HG03196 (cell line): Measurements from ENCODE around the gene RPS4Y2.
A peak's percentile ranks its signal among the peaks of the same experiment; 100 is the strongest.

ENCODE experiments used
- ATAC-seq: cut with Tn5 transposase; IDR thresholded peaks from one replicate; pipeline ENCODE4 v1.9.1; 2021; ENCODE audit not compliant: unreplicated experiment

RPS4Y2 gene

GRCh38 chrY:20755808-20756207 is at the start of gene RPS4Y2:
Gene RPS4Y2, plus strand, starts transcription at chrY:20756108. Its CDS starts 56 bp downstream, at chrY:20756164.
- ATAC-seq = no peak

- peak; percentile 78 for ATAC-seq
Observed at GRCh38 chrY:20714391-20714790, 41.5 kb upstream of the RPS4Y2 start.

- peak; percentile 51 for ATAC-seq
Observed at GRCh38 chrY:20726184-20726907, 29.6 kb upstream of the RPS4Y2 start.

- ATAC-seq = peak; percentile 86
Observed at GRCh38 chrY:20735200-20735599, 20.7 kb upstream of the RPS4Y2 start.

GRCh38 chrY:20739806-20740205 is 16.1 kb upstream of the RPS4Y2 start:
- no peak for ATAC-seq

GRCh38 chrY:20740609-20741008 is 15.3 kb upstream of the RPS4Y2 start:
- no peak for ATAC-seq

- ATAC-seq = no peak
Observed at GRCh38 chrY:20745060-20745459, 10.8 kb upstream of the RPS4Y2 start.

- no peak for ATAC-seq
Observed at GRCh38 chrY:20746919-20747318, 9.0 kb upstream of the RPS4Y2 start.

GRCh38 chrY:20763869-20764268 is 8.0 kb downstream of the RPS4Y2 start:
- ATAC-seq = no peak

- ATAC-seq = no peak
Observed at GRCh38 chrY:20765117-20765516, 9.2 kb downstream of the RPS4Y2 start.

GRCh38 chrY:20770755-20771154 is 14.8 kb downstream of the RPS4Y2 start:
- no peak for ATAC-seq

- ATAC-seq = no peak
Observed at GRCh38 chrY:20776104-20776503, 20.2 kb downstream of the RPS4Y2 start.

- no peak for ATAC-seq
Observed at GRCh38 chrY:20780104-20780654, 24.3 kb downstream of the RPS4Y2 start.

- ATAC-seq = no peak
Observed at GRCh38 chrY:20780776-20781175, 24.9 kb downstream of the RPS4Y2 start.

- no peak for ATAC-seq
Observed at GRCh38 chrY:20781408-20781807, 25.5 kb downstream of the RPS4Y2 start.

- no peak for ATAC-seq
Observed at GRCh38 chrY:20784965-20785364, 29.1 kb downstream of the RPS4Y2 start.

- ATAC-seq = peak; percentile 95
Observed at GRCh38 chrY:20787076-20787475, 31.2 kb downstream of the RPS4Y2 start.

GRCh38 chrY:20798351-20799049 is 42.6 kb downstream of the RPS4Y2 start:
- peak; percentile 91 for ATAC-seq

GRCh38 chrY:20802659-20803058 is 46.8 kb downstream of the RPS4Y2 start:
- no peak for ATAC-seq

- ATAC-seq = no peak
Observed at GRCh38 chrY:20806243-20806642, 50.3 kb downstream of the RPS4Y2 start.

GRCh38 chrY:20813459-20813858 is 57.6 kb downstream of the RPS4Y2 start:
- ATAC-seq = no peak

- ATAC-seq = no peak
Observed at GRCh38 chrY:20814794-20815193, 58.9 kb downstream of the RPS4Y2 start.
